ENCODE results near the gene CLIC4. TPM values are rescaled to one million over a fixed set of nuclear protein-coding genes. Genes with fewer than 3 reads are reported as not detected.

The CLIC4 gene
- total RNA-seq, 1 donor from 2014 or later: 164 TPM

GRCh38 chr1:24825174-24825573 lies 79.9 kb downstream of the CLIC4 start:
- no peak for TF ChIP-seq CTCF (IDR thresholded peaks at IDR 0.05)
- TF ChIP-seq POLR2AphosphoS5 (IDR thresholded peaks at IDR 0.05; ENCODE audit: insufficient read depth in 1 of 2, low read depth in 1 of 2): no peak
- TF ChIP-seq POLR2A (IDR thresholded peaks at IDR 0.05): no peak
- Histone ChIP-seq H3K27me3 (no peaks in the 10 kb centered on the region), H3K9me3 (no peaks in the 10 kb centered on the region), H3K4me3 (no peak overlapping the region), H3K36me3 (no peaks in the 10 kb centered on the region), H3K4me1 (peaks cover 60% of the 10 kb centered on the region), H3K27ac (no peak overlapping the region)
- no peak for DNase-seq (ENCODE audit: extremely low spot score in 2 of 2)
- intact Hi-C loops (cut with DNase I): no loop called here

GRCh38 chr1:24826510-24826909 lies 81.3 kb downstream of the CLIC4 start:
- no peak overlapping the region for H3K4me3 ChIP-seq
- DNase-seq (ENCODE audit: extremely low spot score in 2 of 2): no peak
- H3K4me1 ChIP-seq: peaks cover 61% of the 10 kb centered on the region
- H3K27ac ChIP-seq: no peak overlapping the region
- H3K9me3 ChIP-seq: no peaks in the 10 kb centered on the region
- H3K27me3 ChIP-seq: no peaks in the 10 kb centered on the region
- no peaks in the 10 kb centered on the region for H3K36me3 ChIP-seq
- TF ChIP-seq CTCF (IDR thresholded peaks at IDR 0.05) (no peak), POLR2AphosphoS5 (IDR thresholded peaks at IDR 0.05; ENCODE audit: insufficient read depth in 1 of 2, low read depth in 1 of 2) (no peak), POLR2A (IDR thresholded peaks at IDR 0.05) (no peak)
- intact Hi-C loops (cut with DNase I): no loop called here

GRCh38 chr1:24827379-24828135 lies 82.3 kb downstream of the CLIC4 start:
- H3K4me1 ChIP-seq: peaks cover 59% of the 10 kb centered on the region
- no peak overlapping the region for H3K4me3 ChIP-seq
- DNase-seq (ENCODE audit: extremely low spot score in 2 of 2): no peak
- no peaks in the 10 kb centered on the region for H3K9me3 ChIP-seq
- no peaks in the 10 kb centered on the region for H3K27me3 ChIP-seq
- intact Hi-C loops (cut with DNase I): no loop called here
- H3K27ac ChIP-seq: peak overlapping the region; percentile 36
- H3K36me3 ChIP-seq: no peaks in the 10 kb centered on the region
- TF ChIP-seq POLR2AphosphoS5 (IDR thresholded peaks at IDR 0.05; ENCODE audit: insufficient read depth in 1 of 2, low read depth in 1 of 2) (no peak), POLR2A (IDR thresholded peaks at IDR 0.05) (no peak), CTCF (IDR thresholded peaks at IDR 0.05) (no peak)

- peaks cover 51% of the 10 kb centered on the region for H3K4me1 ChIP-seq
- H3K27me3 ChIP-seq: no peaks in the 10 kb centered on the region
- no peak for TF ChIP-seq POLR2A (IDR thresholded peaks at IDR 0.05)
- TF ChIP-seq POLR2AphosphoS5 (IDR thresholded peaks at IDR 0.05; ENCODE audit: insufficient read depth in 1 of 2, low read depth in 1 of 2): no peak
- TF ChIP-seq CTCF (IDR thresholded peaks at IDR 0.05): no peak
- H3K27ac ChIP-seq: peak overlapping the region; percentile 36
- no peaks in the 10 kb centered on the region for H3K36me3 ChIP-seq
- no peaks in the 10 kb centered on the region for H3K9me3 ChIP-seq
- H3K4me3 ChIP-seq: no peak overlapping the region
- intact Hi-C loops (cut with DNase I): no loop called here
- no peak for DNase-seq (ENCODE audit: extremely low spot score in 2 of 2)
Observed at GRCh38 chr1:24828183-24828886, 83.1 kb downstream of the CLIC4 start.

- no peak for DNase-seq (ENCODE audit: extremely low spot score in 2 of 2)
- Histone ChIP-seq H3K27me3 (no peaks in the 10 kb centered on the region), H3K4me1 (peaks cover 46% of the 10 kb centered on the region), H3K27ac (peak overlapping the region; percentile 36), H3K9me3 (no peaks in the 10 kb centered on the region), H3K4me3 (no peak overlapping the region), H3K36me3 (no peaks in the 10 kb centered on the region)
- intact Hi-C loops (cut with DNase I): no loop called here
- TF ChIP-seq CTCF (IDR thresholded peaks at IDR 0.05) (no peak), POLR2A (IDR thresholded peaks at IDR 0.05) (no peak), POLR2AphosphoS5 (IDR thresholded peaks at IDR 0.05; ENCODE audit: insufficient read depth in 1 of 2, low read depth in 1 of 2) (no peak)
Observed at GRCh38 chr1:24828887-24829192, 83.6 kb downstream of the CLIC4 start.
